ENCODE data around the gene CAPN2.

Gene CAPN2

DNA sequence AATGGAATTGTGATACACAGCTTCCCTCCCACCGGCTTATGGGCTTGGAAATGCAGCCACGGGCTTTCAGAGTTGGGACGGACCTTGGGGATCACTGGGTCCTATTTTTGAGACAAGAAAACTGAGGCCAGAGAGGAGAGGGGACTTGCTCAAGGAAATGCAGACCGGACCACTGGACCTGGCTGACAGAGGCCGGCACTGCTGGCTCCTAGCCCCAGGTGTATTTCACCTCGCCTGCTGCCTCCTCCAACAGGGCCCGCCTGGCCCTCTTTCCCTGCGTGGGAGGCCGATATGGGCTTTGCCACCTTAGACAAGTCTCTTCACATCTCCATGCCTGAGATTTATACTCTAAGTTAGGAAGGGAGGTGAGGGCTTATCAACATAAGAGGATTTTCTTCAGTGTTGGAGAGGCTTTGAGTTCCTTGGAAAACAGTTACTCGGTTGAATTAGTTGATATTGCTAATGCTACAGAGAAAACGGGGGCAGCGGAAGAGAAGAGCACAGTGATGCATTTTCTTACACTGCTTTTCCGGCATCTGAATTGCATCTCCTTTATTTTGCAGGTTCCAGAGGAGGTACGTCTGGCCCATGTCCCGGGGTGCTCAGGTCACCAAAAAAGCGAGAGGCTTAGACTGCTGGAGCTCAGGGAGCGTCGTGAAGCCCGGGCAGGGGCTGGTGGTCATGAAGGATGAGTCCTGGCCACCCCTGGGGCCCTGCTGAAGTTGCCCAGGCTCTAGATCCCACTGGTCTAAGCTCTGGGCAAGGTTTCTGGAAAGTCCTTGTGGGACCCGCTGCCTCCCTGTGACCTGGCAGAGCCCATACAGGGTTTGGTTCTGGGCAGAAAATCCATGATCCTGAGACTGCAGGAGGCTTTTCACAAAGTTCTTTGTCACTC, 44.7 kb downstream of the CAPN2 start:
- TF ChIP-seq, protein P1, sequence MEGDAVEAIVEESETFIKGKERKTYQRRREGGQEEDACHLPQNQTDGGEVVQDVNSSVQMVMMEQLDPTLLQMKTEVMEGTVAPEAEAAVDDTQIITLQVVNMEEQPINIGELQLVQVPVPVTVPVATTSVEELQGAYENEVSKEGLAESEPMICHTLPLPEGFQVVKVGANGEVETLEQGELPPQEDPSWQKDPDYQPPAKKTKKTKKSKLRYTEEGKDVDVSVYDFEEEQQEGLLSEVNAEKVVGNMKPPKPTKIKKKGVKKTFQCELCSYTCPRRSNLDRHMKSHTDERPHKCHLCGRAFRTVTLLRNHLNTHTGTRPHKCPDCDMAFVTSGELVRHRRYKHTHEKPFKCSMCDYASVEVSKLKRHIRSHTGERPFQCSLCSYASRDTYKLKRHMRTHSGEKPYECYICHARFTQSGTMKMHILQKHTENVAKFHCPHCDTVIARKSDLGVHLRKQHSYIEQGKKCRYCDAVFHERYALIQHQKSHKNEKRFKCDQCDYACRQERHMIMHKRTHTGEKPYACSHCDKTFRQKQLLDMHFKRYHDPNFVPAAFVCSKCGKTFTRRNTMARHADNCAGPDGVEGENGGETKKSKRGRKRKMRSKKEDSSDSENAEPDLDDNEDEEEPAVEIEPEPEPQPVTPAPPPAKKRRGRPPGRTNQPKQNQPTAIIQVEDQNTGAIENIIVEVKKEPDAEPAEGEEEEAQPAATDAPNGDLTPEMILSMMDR (conservative IDR thresholded peaks at IDR 0.05; ENCODE audit: low read length) = no peak
- DNase-seq (ENCODE audit: low read depth) = no peak
- no peak overlapping the region for H3K4me3 ChIP-seq (ENCODE audit: low read length)

GRCh38 chr1:223758734-223759133, 46.4 kb downstream of the CAPN2 start:
- no peak overlapping the region for H3K4me3 ChIP-seq (ENCODE audit: low read length)
- TF ChIP-seq, protein P1 (conservative IDR thresholded peaks at IDR 0.05; ENCODE audit: low read length) = no peak
- DNase-seq (ENCODE audit: low read depth) = no peak

GRCh38 chr1:223759273-223759672, 46.9 kb downstream of the CAPN2 start:
- no peak overlapping the region for H3K4me3 ChIP-seq (ENCODE audit: low read length)
- no peak for DNase-seq (ENCODE audit: low read depth)
- TF ChIP-seq, protein P1 (conservative IDR thresholded peaks at IDR 0.05; ENCODE audit: low read length) = no peak

DNA sequence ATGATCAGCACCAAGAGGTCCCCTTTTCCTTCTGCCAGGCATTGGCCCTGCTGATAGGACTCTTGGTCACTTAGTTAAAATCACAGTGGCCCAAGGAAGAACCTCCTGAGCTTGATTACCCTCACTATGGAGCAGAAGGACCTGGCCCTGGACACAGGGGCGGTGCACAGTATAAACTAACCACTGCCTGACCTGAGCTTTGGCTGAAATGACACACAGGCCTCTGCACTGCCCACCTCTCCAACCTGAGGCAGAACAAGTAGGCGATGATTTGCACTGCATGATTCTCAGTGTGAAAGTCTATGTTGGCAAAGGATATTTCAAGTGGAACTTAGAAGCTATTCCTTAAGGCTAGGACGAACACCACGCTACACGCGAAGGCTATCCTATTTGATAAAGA, 48.5 kb downstream of the CAPN2 start:
- TF ChIP-seq, protein P1 (conservative IDR thresholded peaks at IDR 0.05; ENCODE audit: low read length) = no peak
- no peak for DNase-seq (ENCODE audit: low read depth)
- no peak overlapping the region for H3K4me3 ChIP-seq (ENCODE audit: low read length)

DNA sequence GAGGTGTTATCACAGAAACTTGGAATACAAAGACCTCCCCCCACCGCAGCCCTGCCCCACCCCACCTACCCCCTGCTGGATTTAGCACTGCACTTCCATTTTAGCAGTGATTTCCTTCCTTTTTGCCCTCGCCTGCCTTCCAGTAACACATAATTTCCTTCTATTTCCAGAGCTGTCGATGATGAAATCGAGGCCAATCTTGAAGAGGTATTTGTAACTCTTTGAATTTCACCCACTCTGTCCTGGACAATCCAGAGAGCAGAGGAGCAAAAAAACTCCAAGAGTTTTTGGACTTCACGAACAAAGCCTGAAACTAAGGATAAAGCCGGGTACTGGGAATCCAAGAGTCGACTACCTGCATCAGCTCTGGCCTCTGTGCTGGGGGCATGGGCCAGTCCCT, 49.1 kb downstream of the CAPN2 start:
- peak; percentile 8 for DNase-seq (ENCODE audit: low read depth)
- TF ChIP-seq, protein P1 (conservative IDR thresholded peaks at IDR 0.05; ENCODE audit: low read length) = no peak
- H3K4me3 ChIP-seq (ENCODE audit: low read length) = no peak overlapping the region

GRCh38 chr1:223763251-223763650, 50.9 kb downstream of the CAPN2 start:
- TF ChIP-seq, protein P1 (conservative IDR thresholded peaks at IDR 0.05; ENCODE audit: low read length) = no peak
- no peak overlapping the region for H3K4me3 ChIP-seq (ENCODE audit: low read length)
- no peak for DNase-seq (ENCODE audit: low read depth)

- DNase-seq (ENCODE audit: low read depth) = no peak
- TF ChIP-seq, protein P1 (conservative IDR thresholded peaks at IDR 0.05; ENCODE audit: low read length) = no peak
- H3K4me3 ChIP-seq (ENCODE audit: low read length) = no peak overlapping the region
Observed at GRCh38 chr1:223763881-223764280, 51.5 kb downstream of the CAPN2 start.
